Activated naive CD4-positive, alpha-beta T cell treated with anti-CD3 and anti-CD28 coated beads for 36 hours (primary cell): ENCODE measurements around the gene ITGB8. TPM values are rescaled to one million over a fixed set of nuclear protein-coding genes. Genes with fewer than 3 reads are reported as not detected.

Experiments
- CTCF ChIA-PET: fragments of 350-600 bp; sonication (Branson Sonifier 250); formaldehyde crosslinking; loops from one replicate; lab custom pipeline; 2021; ENCODE audit warnings: antibody characterized with exemption; lab: Charles Lee
- DNase-seq: peaks from one replicate; pipeline ENCODE4 v3.0.0-alpha.2; 2020
- H3K27ac Mint-ChIP-seq: one replicate; pipeline ENCODE4 v1.8.0; 2021; ENCODE audit warnings: mild to moderate bottlenecking, mixed read lengths
- H3K27me3 Mint-ChIP-seq: one replicate; pipeline ENCODE4 v1.8.0; 2021; ENCODE audit warnings: low read depth, mixed read lengths
- H3K36me3 Mint-ChIP-seq: one replicate; pipeline ENCODE4 v1.8.0; 2021; ENCODE audit warnings: low read depth, mixed read lengths
- H3K4me1 Mint-ChIP-seq: one replicate; pipeline ENCODE4 v1.8.0; 2021; ENCODE audit warnings: low read depth, mixed read lengths
- H3K4me3 Mint-ChIP-seq: one replicate; pipeline ENCODE4 v1.8.0; 2021; ENCODE audit warnings: mild to moderate bottlenecking, moderate library complexity, mixed read lengths
- H3K9me3 Mint-ChIP-seq: one replicate; pipeline ENCODE4 v1.8.0; 2021; ENCODE audit warnings: mixed read lengths
- intact Hi-C: fragments of 100-400 bp; cut with micrococcal nuclease; formaldehyde crosslinking; loops from one replicate; pipeline ENCODE4 v1.15.1; 2023
- total RNA-seq, 2 experiments: library from RNA; stranded (reverse); gene quantifications; one replicate each; pipeline ENCODE4 v1.2.3, GENCODE V29; 2021

The ITGB8 gene
- total RNA-seq, 2 experiments from 2014 or later, result not detected

GRCh38 chr7:20311743-20312042, 19.0 kb upstream of the ITGB8 start:
- intact Hi-C loops, result loop anchor here (1.0 kb wide), 3 partner anchors 557 to 602 kb away; partner anchors contain the start of gene POLR1F
- Mint-ChIP-seq H3K27me3 (no peaks in the 10 kb centered on the region), H3K36me3 (no peaks in the 10 kb centered on the region), H3K9me3 (no peaks in the 10 kb centered on the region), H3K4me3 (no peak overlapping the region), H3K4me1 (no peaks in the 10 kb centered on the region), H3K27ac (no peak overlapping the region)
- CTCF ChIA-PET, result interaction anchor here (1.4 to 1.5 kb wide), 2 partner anchors 598 to 603 kb away, joined by 4 to 5 read pairs; partner anchors contain the start of gene POLR1F
- DNase-seq, result no peak

- H3K27me3 Mint-ChIP-seq, result no peaks in the 10 kb centered on the region
- no peak for DNase-seq
- no peaks in the 10 kb centered on the region for H3K4me1 Mint-ChIP-seq
- CTCF ChIA-PET, result no interaction called here
- intact Hi-C loops, result no loop called here
- no peaks in the 10 kb centered on the region for H3K36me3 Mint-ChIP-seq
- H3K4me3 Mint-ChIP-seq, result no peak overlapping the region
- H3K27ac Mint-ChIP-seq, result no peak overlapping the region
- no peaks in the 10 kb centered on the region for H3K9me3 Mint-ChIP-seq
These were observed 18.1 kb upstream of the ITGB8 start for GRCh38 chr7:20312562-20312961.

GRCh38 chr7:20313626-20314025, 17.1 kb upstream of the ITGB8 start:
- CTCF ChIA-PET, result no interaction called here
- no peak for DNase-seq
- Mint-ChIP-seq H3K9me3 (no peaks in the 10 kb centered on the region), H3K27ac (no peak overlapping the region), H3K27me3 (no peaks in the 10 kb centered on the region), H3K4me3 (no peak overlapping the region), H3K36me3 (no peaks in the 10 kb centered on the region), H3K4me1 (no peaks in the 10 kb centered on the region)
- intact Hi-C loops, result no loop called here

- no peak for DNase-seq
- intact Hi-C loops, result no loop called here
- CTCF ChIA-PET, result no interaction called here
- H3K9me3 Mint-ChIP-seq, result no peaks in the 10 kb centered on the region
- H3K4me3 Mint-ChIP-seq, result no peak overlapping the region
- H3K27ac Mint-ChIP-seq, result no peak overlapping the region
- no peaks in the 10 kb centered on the region for H3K27me3 Mint-ChIP-seq
- H3K4me1 Mint-ChIP-seq, result no peaks in the 10 kb centered on the region
- no peaks in the 10 kb centered on the region for H3K36me3 Mint-ChIP-seq
These were observed 16.5 kb upstream of the ITGB8 start for GRCh38 chr7:20314198-20314597.

- intact Hi-C loops, result no loop called here
- no peaks in the 10 kb centered on the region for H3K36me3 Mint-ChIP-seq
- no peak overlapping the region for H3K4me3 Mint-ChIP-seq
- no peaks in the 10 kb centered on the region for H3K4me1 Mint-ChIP-seq
- CTCF ChIA-PET, result interaction anchor here (0.7 kb wide), 1 partner anchor 661 kb away, joined by 4 read pairs; no protein-coding TSS in a partner anchor
- no peak overlapping the region for H3K27ac Mint-ChIP-seq
- no peak for DNase-seq
- no peaks in the 10 kb centered on the region for H3K9me3 Mint-ChIP-seq
- no peaks in the 10 kb centered on the region for H3K27me3 Mint-ChIP-seq
These were observed 14.0 kb upstream of the ITGB8 start for GRCh38 chr7:20316706-20317105.

GRCh38 chr7:20317413-20317812, 13.3 kb upstream of the ITGB8 start:
- no peaks in the 10 kb centered on the region for H3K9me3 Mint-ChIP-seq
- intact Hi-C loops, result no loop called here

GRCh38 chr7:20318933-20319332, 11.8 kb upstream of the ITGB8 start:
- Mint-ChIP-seq H3K27ac (no peak overlapping the region), H3K4me1 (no peaks in the 10 kb centered on the region), H3K27me3 (no peaks in the 10 kb centered on the region), H3K36me3 (no peaks in the 10 kb centered on the region), H3K9me3 (no peaks in the 10 kb centered on the region), H3K4me3 (no peak overlapping the region)
- CTCF ChIA-PET, result no interaction called here
- intact Hi-C loops, result no loop called here
- no peak for DNase-seq

More at GRCh38 chr7:20317413-20317812, 13.3 kb upstream of the ITGB8 start:
- no peak overlapping the region for H3K4me3 Mint-ChIP-seq
- no peaks in the 10 kb centered on the region for H3K27me3 Mint-ChIP-seq
- DNase-seq, result no peak
- no peaks in the 10 kb centered on the region for H3K36me3 Mint-ChIP-seq
- H3K27ac Mint-ChIP-seq, result no peak overlapping the region
- H3K4me1 Mint-ChIP-seq, result no peaks in the 10 kb centered on the region
- CTCF ChIA-PET, result no interaction called here

GRCh38 chr7:20320322-20320721, 10.4 kb upstream of the ITGB8 start:
- Mint-ChIP-seq H3K9me3 (no peaks in the 10 kb centered on the region), H3K36me3 (no peaks in the 10 kb centered on the region), H3K4me1 (no peaks in the 10 kb centered on the region), H3K27ac (no peak overlapping the region), H3K27me3 (peaks cover 2% of the 10 kb centered on the region), H3K4me3 (no peak overlapping the region)
- intact Hi-C loops, result no loop called here
- DNase-seq, result no peak
- CTCF ChIA-PET, result no interaction called here

- DNase-seq, result no peak
- Mint-ChIP-seq H3K4me1 (no peaks in the 10 kb centered on the region), H3K9me3 (no peaks in the 10 kb centered on the region), H3K27ac (no peak overlapping the region), H3K4me3 (no peak overlapping the region), H3K27me3 (peaks cover 3% of the 10 kb centered on the region), H3K36me3 (no peaks in the 10 kb centered on the region)
- intact Hi-C loops, result no loop called here
- CTCF ChIA-PET, result no interaction called here
These were observed 9.9 kb upstream of the ITGB8 start for GRCh38 chr7:20320786-20321185.

GRCh38 chr7:20323595-20323994, 7.1 kb upstream of the ITGB8 start:
- CTCF ChIA-PET, result no interaction called here
- peaks cover 18% of the 10 kb centered on the region for H3K27me3 Mint-ChIP-seq
- H3K36me3 Mint-ChIP-seq, result no peaks in the 10 kb centered on the region
- H3K9me3 Mint-ChIP-seq, result no peaks in the 10 kb centered on the region
- no peak for DNase-seq
- H3K27ac Mint-ChIP-seq, result no peak overlapping the region
- intact Hi-C loops, result no loop called here
- no peaks in the 10 kb centered on the region for H3K4me1 Mint-ChIP-seq
- H3K4me3 Mint-ChIP-seq, result no peak overlapping the region

GRCh38 chr7:20326342-20326741, 4.4 kb upstream of the ITGB8 start:
- Mint-ChIP-seq H3K27me3 (peaks cover 31% of the 10 kb centered on the region), H3K9me3 (no peaks in the 10 kb centered on the region), H3K4me1 (peaks cover 14% of the 10 kb centered on the region), H3K36me3 (no peaks in the 10 kb centered on the region), H3K4me3 (no peak overlapping the region), H3K27ac (no peak overlapping the region)
- CTCF ChIA-PET, result no interaction called here
- no peak for DNase-seq
- intact Hi-C loops, result no loop called here

- Mint-ChIP-seq H3K36me3 (no peaks in the 10 kb centered on the region), H3K4me3 (no peak overlapping the region), H3K27ac (no peak overlapping the region), H3K9me3 (no peaks in the 10 kb centered on the region), H3K4me1 (peaks cover 18% of the 10 kb centered on the region), H3K27me3 (peaks cover 36% of the 10 kb centered on the region)
- CTCF ChIA-PET, result no interaction called here
- no peak for DNase-seq
- intact Hi-C loops, result no loop called here
These were observed 3.6 kb upstream of the ITGB8 start for GRCh38 chr7:20327055-20327454.

- H3K9me3 Mint-ChIP-seq, result no peaks in the 10 kb centered on the region
- H3K4me1 Mint-ChIP-seq, result peaks cover 18% of the 10 kb centered on the region
- no peaks in the 10 kb centered on the region for H3K36me3 Mint-ChIP-seq
- CTCF ChIA-PET, result no interaction called here
- intact Hi-C loops, result no loop called here
- H3K4me3 Mint-ChIP-seq, result no peak overlapping the region
- peaks cover 41% of the 10 kb centered on the region for H3K27me3 Mint-ChIP-seq
- H3K27ac Mint-ChIP-seq, result no peak overlapping the region
- no peak for DNase-seq
These were observed 2.7 kb upstream of the ITGB8 start for GRCh38 chr7:20328027-20328426.

GRCh38 chr7:20328692-20329091, 2.0 kb upstream of the ITGB8 start:
- intact Hi-C loops, result no loop called here

More at GRCh38 chr7:20328692-20329091, 2.0 kb upstream of the ITGB8 start:
- H3K4me1 Mint-ChIP-seq, result peaks cover 18% of the 10 kb centered on the region
- CTCF ChIA-PET, result interaction anchor here (0.6 kb wide), 1 partner anchor 468 kb away, joined by 3 read pairs; no protein-coding TSS in a partner anchor
- DNase-seq, result no peak
- no peaks in the 10 kb centered on the region for H3K36me3 Mint-ChIP-seq
- H3K27me3 Mint-ChIP-seq, result peaks cover 44% of the 10 kb centered on the region
- no peak overlapping the region for H3K4me3 Mint-ChIP-seq
- H3K9me3 Mint-ChIP-seq, result no peaks in the 10 kb centered on the region
- H3K27ac Mint-ChIP-seq, result no peak overlapping the region
